Body of pancreas (tissue), 4 donors: ENCODE results near the gene RNF11.

Experiments used
- POLR2A ChIP-seq, 3 donors: fragments of 450-650 bp; IDR thresholded peaks; one replicate each; pipeline ENCODE4 v1.6.1; 2016; ENCODE audit warnings: antibody characterized with exemption in 3 of 3, mild to moderate bottlenecking in 2 of 3
- TF ChIP-seq, protein P1 (sequence below), 7 experiments: fragments of 450-650 bp in 4 of 7; fragments of 200-600 bp in 3 of 7; sonication (generic) in 3 of 7; IDR thresholded peaks; one replicate each; pipeline ENCODE4 v1.5.1; 2016 to 2019; ENCODE audit warnings: antibody characterized with exemption in 7 of 7

DNA sequence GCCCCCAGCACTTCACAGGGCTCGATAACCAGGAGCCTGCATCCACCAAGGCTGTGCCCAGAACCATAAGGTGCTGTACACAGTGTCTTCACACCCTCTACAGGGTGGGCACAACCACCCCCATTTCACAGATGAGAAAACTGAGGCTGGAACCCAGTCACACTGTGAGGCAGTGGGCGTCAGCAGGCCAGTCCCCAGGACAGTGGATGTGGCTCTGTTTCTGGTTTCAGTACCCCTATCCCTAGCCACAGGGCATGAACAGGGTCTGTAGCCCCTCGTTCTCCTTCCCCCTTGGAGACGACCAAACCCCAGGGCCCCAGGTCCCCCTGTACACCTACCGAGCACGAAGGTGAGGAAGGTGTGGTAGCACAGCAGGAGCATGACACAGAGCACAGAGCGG, 66.7 kb downstream of the RNF11 start:
- TF ChIP-seq POLR2A (IDR thresholded peaks at IDR 0.05): no peak
- TF ChIP-seq, protein P1, sequence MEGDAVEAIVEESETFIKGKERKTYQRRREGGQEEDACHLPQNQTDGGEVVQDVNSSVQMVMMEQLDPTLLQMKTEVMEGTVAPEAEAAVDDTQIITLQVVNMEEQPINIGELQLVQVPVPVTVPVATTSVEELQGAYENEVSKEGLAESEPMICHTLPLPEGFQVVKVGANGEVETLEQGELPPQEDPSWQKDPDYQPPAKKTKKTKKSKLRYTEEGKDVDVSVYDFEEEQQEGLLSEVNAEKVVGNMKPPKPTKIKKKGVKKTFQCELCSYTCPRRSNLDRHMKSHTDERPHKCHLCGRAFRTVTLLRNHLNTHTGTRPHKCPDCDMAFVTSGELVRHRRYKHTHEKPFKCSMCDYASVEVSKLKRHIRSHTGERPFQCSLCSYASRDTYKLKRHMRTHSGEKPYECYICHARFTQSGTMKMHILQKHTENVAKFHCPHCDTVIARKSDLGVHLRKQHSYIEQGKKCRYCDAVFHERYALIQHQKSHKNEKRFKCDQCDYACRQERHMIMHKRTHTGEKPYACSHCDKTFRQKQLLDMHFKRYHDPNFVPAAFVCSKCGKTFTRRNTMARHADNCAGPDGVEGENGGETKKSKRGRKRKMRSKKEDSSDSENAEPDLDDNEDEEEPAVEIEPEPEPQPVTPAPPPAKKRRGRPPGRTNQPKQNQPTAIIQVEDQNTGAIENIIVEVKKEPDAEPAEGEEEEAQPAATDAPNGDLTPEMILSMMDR (IDR thresholded peaks at IDR 0.05): no peak
